ENCODE measurements around the gene INTS7. TPM values are rescaled to one million over a fixed set of nuclear protein-coding genes. Genes with fewer than 3 reads are reported as not detected.

The INTS7 gene
- total and polyA plus RNA-seq, 2 of the 4 experiments (the other 2 are of a cell fraction): 8.3 to 24.9 TPM

DNA sequence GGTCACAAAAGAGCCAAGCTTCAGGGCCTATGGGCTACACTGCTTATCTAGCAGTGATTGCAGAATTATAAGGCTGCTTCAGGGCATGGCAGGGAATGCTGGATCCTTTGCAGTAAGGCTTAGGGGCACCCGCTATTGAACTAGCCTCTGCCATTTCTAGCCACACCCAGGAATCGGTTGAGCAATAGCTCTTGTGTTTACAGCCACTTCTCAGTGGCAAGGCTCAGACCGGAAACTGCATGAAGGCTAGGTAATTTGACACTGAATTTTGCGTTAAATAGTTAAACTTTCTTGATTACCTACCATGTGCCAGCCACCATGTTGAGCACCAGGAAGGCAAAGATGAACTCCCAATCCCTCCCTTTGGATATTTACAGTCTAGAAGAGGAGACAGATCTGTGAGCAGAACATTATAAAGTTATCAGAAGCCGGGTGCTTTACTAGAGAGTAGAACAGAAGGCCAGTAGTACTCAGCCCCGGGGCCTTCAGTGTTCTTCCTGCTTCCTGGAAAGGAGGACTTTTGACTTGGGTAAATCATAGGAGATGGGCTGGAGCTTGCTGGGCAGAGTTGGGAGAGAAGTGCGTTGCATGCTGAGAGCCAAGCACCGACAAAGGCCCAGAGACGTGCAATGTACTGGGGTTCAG lies 106.2 kb downstream of the INTS7 start:
- no peak overlapping the region for H3K4me3 ChIP-seq (ENCODE audit: insufficient read depth, low read depth, low read length)
- H2AFZ ChIP-seq (replicated peaks; ENCODE audit: low read length, poor library complexity): peak overlapping the region; percentile 15
- H4K20me1 ChIP-seq (ENCODE audit: insufficient read depth, low read length): no peaks in the 10 kb centered on the region
- no peaks in the 10 kb centered on the region for H3K79me1 ChIP-seq (ENCODE audit: low read depth in 1 of 2, low read length in 2 of 2)
- in situ Hi-C loops (cut with MboI; ENCODE audit: low sequenced_read_pairs): no loop called here
- CTCF ChIA-PET: no interaction called here
- no peaks in the 10 kb centered on the region for H3K9me1 ChIP-seq (ENCODE audit: insufficient read depth, low read length)
- H2BK15ac ChIP-seq (ENCODE audit: low read depth, low read length): no peak overlapping the region
- H3K14ac ChIP-seq (replicated peaks; ENCODE audit: low read depth, low read length): no peak overlapping the region; the same call in 1 of the 2 replicates
- no peaks in the 10 kb centered on the region for H3K9me3 ChIP-seq (ENCODE audit: control insufficient read depth, insufficient read depth, low read length)
- no peaks in the 10 kb centered on the region for H3K36me3 ChIP-seq (ENCODE audit: control insufficient read depth, insufficient read depth, low read length)
- no peak overlapping the region for H2BK20ac ChIP-seq (ENCODE audit: low read depth, low read length)
- TF ChIP-seq, protein P1, sequence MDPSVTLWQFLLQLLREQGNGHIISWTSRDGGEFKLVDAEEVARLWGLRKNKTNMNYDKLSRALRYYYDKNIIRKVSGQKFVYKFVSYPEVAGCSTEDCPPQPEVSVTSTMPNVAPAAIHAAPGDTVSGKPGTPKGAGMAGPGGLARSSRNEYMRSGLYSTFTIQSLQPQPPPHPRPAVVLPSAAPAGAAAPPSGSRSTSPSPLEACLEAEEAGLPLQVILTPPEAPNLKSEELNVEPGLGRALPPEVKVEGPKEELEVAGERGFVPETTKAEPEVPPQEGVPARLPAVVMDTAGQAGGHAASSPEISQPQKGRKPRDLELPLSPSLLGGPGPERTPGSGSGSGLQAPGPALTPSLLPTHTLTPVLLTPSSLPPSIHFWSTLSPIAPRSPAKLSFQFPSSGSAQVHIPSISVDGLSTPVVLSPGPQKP (IDR thresholded peaks at IDR 0.05; ENCODE audit: borderline replicate concordance, low read depth, low read length): no peak
- TF ChIP-seq CEBPB (IDR thresholded peaks at IDR 0.05; ENCODE audit: low read depth, low read length) (peak; percentile 80), RFX5 (IDR thresholded peaks at IDR 0.05; ENCODE audit: low read depth, low read length) (no peak), RCOR1 (IDR thresholded peaks at IDR 0.05; ENCODE audit: insufficient replicate concordance, low read length) (no peak)
- TF ChIP-seq, protein P2, sequence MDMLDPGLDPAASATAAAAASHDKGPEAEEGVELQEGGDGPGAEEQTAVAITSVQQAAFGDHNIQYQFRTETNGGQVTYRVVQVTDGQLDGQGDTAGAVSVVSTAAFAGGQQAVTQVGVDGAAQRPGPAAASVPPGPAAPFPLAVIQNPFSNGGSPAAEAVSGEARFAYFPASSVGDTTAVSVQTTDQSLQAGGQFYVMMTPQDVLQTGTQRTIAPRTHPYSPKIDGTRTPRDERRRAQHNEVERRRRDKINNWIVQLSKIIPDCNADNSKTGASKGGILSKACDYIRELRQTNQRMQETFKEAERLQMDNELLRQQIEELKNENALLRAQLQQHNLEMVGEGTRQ (IDR thresholded peaks at IDR 0.05; ENCODE audit: low read depth, low read length): no peak
- dilution Hi-C loops (cut with HindIII; ENCODE audit: low sequenced_read_pairs, unreplicated experiment): no loop called here
- ATAC-seq (ENCODE audit: low read depth): peak; percentile 56
- no peak overlapping the region for H3K18ac ChIP-seq (ENCODE audit: low read depth, low read length)
- no peak overlapping the region for H3K56ac ChIP-seq (ENCODE audit: extremely low read depth, insufficient read depth, low read length)
- H3K9ac ChIP-seq (ENCODE audit: low read depth, low read length): no peak overlapping the region
- no peaks in the 10 kb centered on the region; the same call in 1 of the 2 replicates for H3K27me3 ChIP-seq (ENCODE audit: control insufficient read depth, insufficient read depth, low read length)
- BruUV-seq (replicated peaks): no TSS peak
- no peak overlapping the region for H4K5ac ChIP-seq (ENCODE audit: low read depth, low read length)
- H3K4me2 ChIP-seq (ENCODE audit: low read depth, low read length): no peak overlapping the region
- H4K8ac ChIP-seq (ENCODE audit: low read depth in 2 of 2, low read length in 2 of 2): 0 out of 4 replicates have a peak overlapping the region, but pooled peaks of 1 of the 2 experiments have one; percentile 35
- H3K4me1 ChIP-seq (ENCODE audit: control insufficient read depth, insufficient read depth, low read length): peaks cover 7% of the 10 kb centered on the region; the same call in 1 of the 2 replicates
- WGBS, 2 experiments (ENCODE audit: extremely low coverage in 2 of 2, insufficient read length in 1 of 2): 60% methylated on average over 1 of the region's 9 CpGs; no CpG with 5 or more reads in 1 of the 2 experiments
- H3K4ac ChIP-seq (ENCODE audit: low read depth, low read length): no peak overlapping the region
- H2AK5ac ChIP-seq (ENCODE audit: low read depth, low read length): no peak overlapping the region
- H2BK120ac ChIP-seq (ENCODE audit: low read depth, low read length): no peak overlapping the region
- DNase-seq: peak; percentile 20
- no peak overlapping the region for H3K23ac ChIP-seq (ENCODE audit: low read depth, low read length)
- no peak overlapping the region for H2BK5ac ChIP-seq (ENCODE audit: low read depth, low read length, poor library complexity, severe bottlenecking)
- intact Hi-C loops (cut with micrococcal nuclease): no loop called here
- POLR2A ChIA-PET (ENCODE audit: unreplicated experiment): no interaction called here
- H2AK9ac ChIP-seq (replicated peaks; ENCODE audit: low read depth, low read length, poor library complexity): no peak overlapping the region
- no peak overlapping the region for H3K27ac ChIP-seq (ENCODE audit: insufficient read depth, low read length)
- no peak overlapping the region for H4K91ac ChIP-seq (ENCODE audit: insufficient read depth, low read depth, low read length)

Measured in IMR-90 (cell line).